Endothelial cell of hepatic sinusoid (primary cell): ENCODE results near the gene PAM.
"Not testable (repeated sequence)": the region's sequence is repeated elsewhere in the genome, so short reads cannot be mapped to it uniquely, and the experiment has no call there.

Experiments used
- in situ Hi-C: cut with HindIII; loops from 2 replicates; pipeline ENCODE4 v1.10.0; 2017; ENCODE audit warnings: low sequenced_read_pairs

PAM gene

GRCh38 chr5:103031607-103032006, 276.5 kb downstream of the PAM start:
- in situ Hi-C loops, result no loop called here

GRCh38 chr5:103033696-103034095, 278.6 kb downstream of the PAM start:
- in situ Hi-C loops, result no loop called here

GRCh38 chr5:103034662-103035392, 279.7 kb downstream of the PAM start:
- in situ Hi-C loops, result no loop called here

GRCh38 chr5:103035701-103036100, 280.6 kb downstream of the PAM start:
- in situ Hi-C loops, result no loop called here

GRCh38 chr5:103036601-103037000, 281.5 kb downstream of the PAM start:
- in situ Hi-C loops, result no loop called here

GRCh38 chr5:103037673-103038455, 282.8 kb downstream of the PAM start:
- in situ Hi-C loops, result no loop called here

- in situ Hi-C loops, result no loop called here
These were observed 286.1 kb downstream of the PAM start for GRCh38 chr5:103041071-103041676.

- in situ Hi-C loops, result not testable (repeated sequence)
These were observed 291.6 kb downstream of the PAM start for GRCh38 chr5:103046706-103047105.

GRCh38 chr5:103057208-103058130, 302.4 kb downstream of the PAM start:
- in situ Hi-C loops, result no loop called here

GRCh38 chr5:103059525-103059924, 304.4 kb downstream of the PAM start:
- in situ Hi-C loops, result no loop called here

GRCh38 chr5:103060424-103060954, 305.4 kb downstream of the PAM start:
- in situ Hi-C loops, result no loop called here

- in situ Hi-C loops, result no loop called here
These were observed 311.2 kb downstream of the PAM start for GRCh38 chr5:103066326-103066725.

GRCh38 chr5:103073500-103073899, 318.4 kb downstream of the PAM start:
- in situ Hi-C loops, result not testable (repeated sequence)

GRCh38 chr5:103075442-103075841, 320.3 kb downstream of the PAM start:
- in situ Hi-C loops, result no loop called here
